NT2/D1 (cell line): Measurements from ENCODE around the gene ABCB9.

Experiments used
- DNase-seq: peaks from one replicate; pipeline ENCODE4 v3.0.0-alpha.2; 2011; ENCODE audit warnings: low read depth, low spot score
- H3K27me3 ChIP-seq: 2 replicates; pipeline ENCODE4 v1.6.0; 2011; ENCODE audit warnings: mild to moderate bottlenecking; ENCODE audit not compliant: insufficient read length, insufficient read depth
- H3K36me3 ChIP-seq: 2 replicates; pipeline ENCODE4 v1.6.1; 2011; ENCODE audit warnings: mild to moderate bottlenecking, low read length, mixed read lengths; ENCODE audit not compliant: insufficient read depth, insufficient read length
- H3K4me1 ChIP-seq: 2 replicates; pipeline ENCODE4 v1.5.1; 2011; ENCODE audit not compliant: insufficient read depth, insufficient read length
- H3K4me3 ChIP-seq: 2 replicates; pipeline ENCODE4 v1.5.1; 2011; ENCODE audit warnings: low read depth; ENCODE audit not compliant: insufficient read length
- H3K9ac ChIP-seq: 2 replicates; pipeline ENCODE4 v1.6.0; 2011; ENCODE audit warnings: low read depth; ENCODE audit not compliant: insufficient read length
- H3K9me3 ChIP-seq: 2 replicates; pipeline ENCODE4 v1.5.1; 2011; ENCODE audit warnings: mild to moderate bottlenecking, low read length; ENCODE audit not compliant: insufficient read depth
- SUZ12 ChIP-seq: IDR thresholded peaks from 2 replicates; pipeline ENCODE4 v1.6.1; 2011; ENCODE audit not compliant: insufficient read length, insufficient read depth; ENCODE audit errors: extremely low read depth
- YY1 ChIP-seq: IDR thresholded peaks from 2 replicates; pipeline ENCODE4 v1.6.1; 2011; ENCODE audit not compliant: insufficient read length, insufficient read depth
- ZNF274 ChIP-seq: IDR thresholded peaks from 2 replicates; pipeline ENCODE4 v1.6.1; 2011; ENCODE audit warnings: mild to moderate bottlenecking, low read depth, low read length

Gene ABCB9

DNA sequence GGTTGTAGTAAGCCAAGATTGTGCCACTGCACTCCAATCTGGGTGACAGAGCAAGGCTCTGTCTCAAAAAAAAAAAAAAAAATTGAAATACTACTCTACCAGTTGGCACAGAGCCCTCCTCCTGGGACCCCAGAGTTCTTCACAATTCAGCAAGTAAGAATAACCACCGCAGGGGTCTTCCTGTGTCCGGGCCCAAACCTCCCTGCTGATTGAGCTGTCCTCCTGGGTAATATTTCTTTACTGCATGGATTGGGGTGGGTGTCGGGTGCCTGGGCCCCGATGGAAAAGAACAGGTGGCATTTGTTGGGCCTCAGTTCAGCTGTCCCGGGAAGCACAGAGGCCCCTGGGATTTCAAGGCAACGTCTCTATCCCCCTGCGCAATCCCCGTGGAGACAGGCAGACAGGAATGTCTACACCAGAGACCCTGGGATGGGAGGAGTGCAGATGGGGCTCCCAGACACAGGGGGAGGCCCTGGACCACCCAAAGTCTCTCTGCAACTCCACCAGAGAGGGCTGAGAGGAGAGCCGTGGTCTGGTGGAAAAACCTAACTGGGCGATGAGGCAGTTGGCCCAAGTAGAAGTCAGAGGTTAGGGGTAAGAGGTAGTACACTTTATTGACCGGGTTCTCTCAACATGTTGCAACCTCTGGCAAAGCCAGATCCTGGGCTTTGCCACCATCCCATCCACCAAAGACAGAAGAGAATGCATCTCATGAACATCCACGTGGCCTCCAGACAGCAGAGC, 37.7 kb downstream of the ABCB9 start:
- H3K9ac ChIP-seq: no peak overlapping the region
- H3K4me1 ChIP-seq: peaks cover 2% of the 10 kb centered on the region
- no peaks in the 10 kb centered on the region for H3K36me3 ChIP-seq
- no peak for DNase-seq
- H3K4me3 ChIP-seq: no peak overlapping the region
- no peaks in the 10 kb centered on the region for H3K27me3 ChIP-seq
- no peak for TF ChIP-seq ZNF274
- no peak for TF ChIP-seq YY1
- TF ChIP-seq SUZ12: no peak
- H3K9me3 ChIP-seq: no peaks in the 10 kb centered on the region

DNA sequence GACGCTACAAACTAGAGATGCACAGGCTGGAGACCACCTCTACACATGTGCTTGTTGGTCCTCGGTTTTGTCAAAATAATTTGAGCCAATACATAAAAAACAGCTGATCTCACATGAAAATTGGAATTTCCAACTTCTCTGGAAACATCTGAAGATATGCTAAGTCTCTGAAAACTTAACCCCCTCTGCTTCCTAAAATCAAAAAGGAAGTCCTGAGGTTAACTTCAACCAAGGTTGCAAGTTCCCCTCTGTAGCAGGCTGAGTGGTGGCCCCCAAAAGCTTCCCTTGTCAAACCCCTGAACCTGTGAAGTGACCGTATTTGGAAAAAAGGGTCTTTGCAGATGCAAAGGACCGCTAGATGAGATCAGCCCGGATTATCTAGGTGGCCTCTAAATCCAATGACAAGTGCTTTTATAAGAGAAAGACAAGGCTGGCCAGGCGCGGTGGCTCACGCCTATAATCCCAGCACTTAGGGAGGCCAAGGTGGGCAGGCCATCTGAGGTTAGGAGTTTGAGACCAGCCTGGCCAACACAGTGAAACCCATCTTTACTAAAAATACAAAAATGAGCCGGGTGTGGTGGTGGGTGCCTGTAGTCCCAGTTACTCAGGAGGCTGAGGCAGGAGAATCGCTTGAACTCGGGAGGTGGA, 38.4 kb downstream of the ABCB9 start:
- Histone ChIP-seq H3K9ac (no peak overlapping the region), H3K4me3 (no peak overlapping the region), H3K27me3 (no peaks in the 10 kb centered on the region), H3K9me3 (no peaks in the 10 kb centered on the region), H3K36me3 (no peaks in the 10 kb centered on the region), H3K4me1 (peaks cover 2% of the 10 kb centered on the region)
- TF ChIP-seq SUZ12 (no peak), YY1 (no peak), ZNF274 (no peak)
- DNase-seq: no peak

DNA sequence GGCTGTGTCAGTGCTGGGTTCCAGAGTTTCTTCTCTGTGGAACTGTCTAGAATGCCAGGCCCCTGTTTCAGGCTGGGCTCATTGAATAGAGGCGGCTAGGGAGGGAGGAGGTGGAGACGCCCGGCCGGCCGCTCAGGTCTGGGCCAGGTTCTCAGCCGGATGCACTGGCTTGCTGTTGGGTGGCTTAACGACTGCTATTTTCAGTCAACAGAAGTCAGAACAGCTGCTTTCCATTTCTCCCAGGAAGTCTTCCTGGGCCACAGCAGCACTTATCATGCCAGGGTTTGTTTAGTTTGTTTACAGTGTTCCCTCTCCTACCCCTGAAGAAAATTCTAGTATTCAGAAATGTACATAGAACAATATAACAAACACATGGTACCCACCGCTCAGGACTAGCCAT, 44.3 kb downstream of the ABCB9 start:
- Histone ChIP-seq H3K9ac (no peak overlapping the region), H3K9me3 (no peaks in the 10 kb centered on the region), H3K36me3 (no peaks in the 10 kb centered on the region), H3K4me1 (peaks cover 5% of the 10 kb centered on the region), H3K4me3 (no peak overlapping the region), H3K27me3 (no peaks in the 10 kb centered on the region)
- no peak for DNase-seq
- TF ChIP-seq ZNF274 (no peak), SUZ12 (no peak)

DNA sequence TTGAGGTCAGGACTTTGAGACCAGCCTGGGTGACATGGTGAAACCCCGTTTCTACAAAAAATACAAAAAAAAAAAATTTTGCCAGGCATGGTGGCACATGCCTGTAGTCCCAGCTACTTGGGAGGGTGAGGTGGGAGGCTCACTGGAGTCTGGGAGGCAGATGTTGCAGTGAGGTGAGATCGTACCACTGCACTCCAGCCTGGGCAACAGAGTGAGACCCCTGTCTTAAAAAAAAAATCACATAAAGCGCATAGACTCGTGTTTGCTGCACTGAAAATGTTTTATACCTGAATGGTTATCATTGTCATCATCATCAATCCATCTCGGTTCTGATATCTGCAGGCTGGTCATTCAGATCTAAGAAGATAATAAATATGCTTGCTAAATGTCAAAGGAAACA, 45.6 kb downstream of the ABCB9 start:
- no peak for DNase-seq
- no peaks in the 10 kb centered on the region for H3K27me3 ChIP-seq
- TF ChIP-seq SUZ12 (no peak), YY1 (no peak), ZNF274 (no peak)
- no peak overlapping the region for H3K4me3 ChIP-seq
- no peak overlapping the region for H3K9ac ChIP-seq
- H3K36me3 ChIP-seq: no peaks in the 10 kb centered on the region
- peaks cover 5% of the 10 kb centered on the region for H3K4me1 ChIP-seq
- H3K9me3 ChIP-seq: no peaks in the 10 kb centered on the region

DNA sequence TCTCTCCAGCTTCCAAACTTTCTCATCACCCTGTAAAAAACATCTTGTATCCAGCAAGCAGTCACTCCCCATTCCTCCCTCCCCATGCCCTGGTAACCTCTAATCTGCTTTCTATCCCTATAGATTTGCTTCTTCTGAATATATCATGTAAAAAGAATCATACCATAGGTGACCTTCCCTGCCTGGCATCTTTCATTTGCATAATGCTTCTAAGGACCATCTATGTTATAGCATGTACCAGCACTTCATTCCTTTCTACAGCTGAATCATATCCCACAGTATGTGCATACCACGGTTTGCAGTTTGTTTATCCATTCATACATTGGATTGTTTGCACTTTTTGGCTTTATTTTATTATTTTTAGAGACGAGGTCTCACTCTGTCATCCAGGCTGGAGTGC, 47.4 kb downstream of the ABCB9 start:
- Histone ChIP-seq H3K4me3 (no peak overlapping the region), H3K9ac (no peak overlapping the region), H3K27me3 (no peaks in the 10 kb centered on the region), H3K9me3 (no peaks in the 10 kb centered on the region), H3K36me3 (no peaks in the 10 kb centered on the region), H3K4me1 (peaks cover 5% of the 10 kb centered on the region)
- DNase-seq: no peak
- TF ChIP-seq YY1 (no peak), ZNF274 (no peak), SUZ12 (no peak)

DNA sequence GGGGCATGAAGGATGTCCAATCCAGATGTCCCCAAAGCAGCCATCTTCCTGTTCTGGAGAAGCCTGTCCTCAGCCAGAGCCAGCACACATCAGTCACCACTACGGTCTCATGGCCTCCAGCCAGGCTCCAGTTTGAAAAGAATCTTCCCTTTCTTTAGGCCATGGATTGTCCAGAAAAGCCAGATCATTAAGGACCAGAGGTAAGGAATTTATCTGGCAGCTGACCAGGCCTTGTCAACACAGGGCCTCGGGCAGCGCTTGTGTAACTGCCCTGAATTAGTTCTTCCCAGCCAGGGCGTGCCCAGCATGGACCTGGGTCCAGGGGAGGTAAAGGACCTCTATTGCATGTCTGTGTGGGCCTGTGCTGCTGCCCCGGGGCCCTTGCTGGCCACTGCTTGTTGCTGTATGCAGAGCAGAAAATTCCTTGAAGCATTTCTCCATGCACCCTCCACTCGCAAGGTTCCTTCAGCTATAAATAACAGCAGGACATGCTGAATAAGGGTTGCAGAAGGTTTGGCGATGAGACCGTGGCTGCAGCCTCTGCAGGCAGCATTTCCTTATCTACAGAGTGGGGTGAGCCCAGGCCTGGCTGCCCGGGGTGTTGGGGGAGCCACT, 48.6 kb downstream of the ABCB9 start:
- TF ChIP-seq ZNF274 (no peak), YY1 (no peak), SUZ12 (no peak)
- H3K4me3 ChIP-seq: no peak overlapping the region
- no peaks in the 10 kb centered on the region for H3K27me3 ChIP-seq
- H3K9ac ChIP-seq: no peak overlapping the region
- H3K4me1 ChIP-seq: peaks cover 5% of the 10 kb centered on the region
- DNase-seq: no peak
- no peaks in the 10 kb centered on the region for H3K9me3 ChIP-seq
- H3K36me3 ChIP-seq: no peaks in the 10 kb centered on the region

DNA sequence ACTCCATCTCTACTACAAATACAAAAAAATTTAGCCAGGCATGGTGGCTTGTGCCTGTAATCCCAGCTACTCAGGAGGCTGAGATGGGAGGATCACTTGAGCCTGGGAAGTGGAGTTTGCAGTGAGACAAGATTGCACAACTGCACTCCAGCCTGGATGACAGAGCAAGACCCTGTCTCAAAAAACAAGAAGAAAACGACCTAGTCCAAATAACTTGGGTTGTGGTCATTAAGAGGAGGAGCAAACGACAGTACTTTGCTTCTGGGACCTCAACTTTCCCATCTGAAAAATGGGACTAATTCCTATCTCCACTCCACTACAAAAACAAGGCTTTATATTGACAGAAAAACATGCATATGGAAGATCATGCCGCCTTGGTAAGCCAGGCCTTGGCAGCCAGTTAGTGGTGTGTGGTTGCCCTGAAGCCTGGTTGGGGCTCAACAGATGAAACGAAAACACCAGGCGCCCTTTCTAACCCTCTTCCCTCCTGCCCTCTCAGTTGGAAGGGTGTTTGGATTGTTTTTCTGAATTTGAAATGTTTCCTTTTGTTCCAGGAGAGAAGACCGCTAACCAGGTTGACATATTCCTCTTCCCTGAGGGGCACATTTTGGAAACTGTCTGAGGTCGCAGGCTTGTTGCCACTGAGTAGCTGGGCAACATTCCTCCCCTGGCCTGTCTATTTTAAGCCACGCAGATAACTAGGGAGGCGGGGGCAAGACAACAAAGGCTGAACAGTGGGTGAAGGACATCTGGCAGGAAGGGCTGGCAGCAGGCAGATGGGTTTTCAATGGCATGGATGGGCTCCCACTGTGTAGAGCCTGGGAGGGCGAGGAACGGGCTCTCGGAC, 56.6 kb downstream of the ABCB9 start:
- H3K9ac ChIP-seq: no peak overlapping the region
- no peak for DNase-seq
- TF ChIP-seq ZNF274: no peak
- no peak for TF ChIP-seq YY1
- no peak for TF ChIP-seq SUZ12
- no peaks in the 10 kb centered on the region for H3K9me3 ChIP-seq
- no peaks in the 10 kb centered on the region for H3K27me3 ChIP-seq
- no peaks in the 10 kb centered on the region for H3K36me3 ChIP-seq
- H3K4me1 ChIP-seq: no peaks in the 10 kb centered on the region
- H3K4me3 ChIP-seq: no peak overlapping the region
